Activated CD4-positive, alpha-beta T cell treated with anti-CD3 and anti-CD28 coated beads for 36 hours (primary cell): ENCODE results near the gene ESD. TPM values are rescaled to one million over a fixed set of nuclear protein-coding genes. Genes with fewer than 3 reads are reported as not detected.
A peak's percentile ranks its signal among the peaks of the same experiment; 100 is the strongest.
"Not testable (repeated sequence)": the region's sequence is repeated elsewhere in the genome, so short reads cannot be mapped to it uniquely, and the experiment has no call there.

Experiments used
- ATAC-seq: fragments of 200-7000 bp; cut with Tn5 transposase; one replicate; pipeline ENCODE4 v1.10.0; 2021; ENCODE audit warnings: mild to moderate bottlenecking, moderate library complexity
- CTCF ChIA-PET: fragments of 350-600 bp; sonication (Branson Sonifier 250); formaldehyde crosslinking; loops from one replicate; lab custom pipeline; 2021; ENCODE audit warnings: antibody characterized with exemption; lab: Charles Lee
- POLR2A ChIA-PET: fragments of 350-600 bp; sonication (Branson Sonifier 250); formaldehyde crosslinking; loops from one replicate; lab custom pipeline; 2021; ENCODE audit warnings: antibody characterized with exemption, inconsistent platforms; lab: Charles Lee
- DNase-seq: peaks from one replicate; pipeline ENCODE4 v3.0.0-alpha.2; 2020
- H3K27ac Mint-ChIP-seq: one replicate; pipeline ENCODE4 v1.8.0; 2021; ENCODE audit warnings: mixed read lengths
- H3K27me3 Mint-ChIP-seq: one replicate; pipeline ENCODE4 v1.8.0; 2021; ENCODE audit warnings: mixed read lengths
- H3K36me3 Mint-ChIP-seq: one replicate; pipeline ENCODE4 v1.8.0; 2021; ENCODE audit warnings: low read depth, mixed read lengths
- H3K4me1 Mint-ChIP-seq: one replicate; pipeline ENCODE4 v1.8.0; 2021; ENCODE audit warnings: mixed read lengths
- H3K4me3 Mint-ChIP-seq: one replicate; pipeline ENCODE4 v1.8.0; 2021; ENCODE audit warnings: mild to moderate bottlenecking, moderate library complexity, mixed read lengths
- H3K9me3 Mint-ChIP-seq: one replicate; pipeline ENCODE4 v1.8.0; 2021; ENCODE audit warnings: low read depth, mixed read lengths
- intact Hi-C, 2 experiments: fragments of 100-400 bp; cut with DNase I in 1 of 2; cut with micrococcal nuclease in 1 of 2; formaldehyde crosslinking; loops; one replicate each; pipeline versions ENCODE4 v1.14.2 to v1.15.1; 2022 to 2024; cut with DNase I, micrococcal nuclease
- total RNA-seq, 2 experiments: library from RNA; stranded (reverse); gene quantifications; one replicate each; pipeline ENCODE4 v1.2.3, GENCODE V29; 2021

The ESD gene
- total RNA-seq, 2 experiments from 2014 or later, result 150 to 162 TPM

- intact Hi-C loops, result no loop called here
- H3K9me3 Mint-ChIP-seq, result peaks cover 12% of the 10 kb centered on the region
- H3K4me1 Mint-ChIP-seq, result peaks cover 4% of the 10 kb centered on the region
- peaks cover 7% of the 10 kb centered on the region for H3K27me3 Mint-ChIP-seq
- no peak for ATAC-seq
- no peak overlapping the region for H3K27ac Mint-ChIP-seq
- POLR2A ChIA-PET, result no interaction called here
- no peak overlapping the region for H3K4me3 Mint-ChIP-seq
- no peak for DNase-seq
- CTCF ChIA-PET, result interaction anchor here (0.6 kb wide), 1 partner anchor 9 kb away, joined by 3 read pairs; no protein-coding TSS in a partner anchor
- peaks cover 9% of the 10 kb centered on the region for H3K36me3 Mint-ChIP-seq
These were observed 20.1 kb upstream of the ESD start for GRCh38 chr13:46817095-46817494.

DNA sequence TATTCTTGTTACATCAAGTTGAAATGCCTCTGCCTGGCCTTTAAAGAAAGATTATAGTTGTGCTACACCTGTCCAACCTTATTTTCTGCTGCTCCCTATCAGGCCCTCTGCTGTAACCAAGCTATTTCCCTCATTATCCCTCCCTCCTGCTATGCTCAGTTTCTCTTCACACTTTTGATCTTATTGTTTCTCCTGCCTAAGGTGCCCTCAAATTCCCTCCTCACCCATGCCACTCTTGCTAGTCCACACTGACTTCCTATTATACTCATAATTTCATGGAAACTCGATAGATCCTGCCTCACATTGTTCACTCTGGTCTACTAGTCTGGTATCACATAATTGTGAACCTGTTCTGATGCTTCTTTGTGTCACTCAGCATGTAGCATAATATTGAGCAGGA lies 19.4 kb upstream of the ESD start:
- no peak overlapping the region for H3K4me3 Mint-ChIP-seq
- intact Hi-C loops, result no loop called here
- H3K36me3 Mint-ChIP-seq, result peaks cover 10% of the 10 kb centered on the region
- ChIA-PET CTCF (interaction anchor here (1.0 kb wide), 1 partner anchor 12 kb away, joined by 3 read pairs; no protein-coding TSS in a partner anchor), POLR2A (no interaction called here)
- no peak for DNase-seq
- no peak overlapping the region for H3K27ac Mint-ChIP-seq
- ATAC-seq, result no peak
- H3K9me3 Mint-ChIP-seq, result peaks cover 14% of the 10 kb centered on the region
- H3K27me3 Mint-ChIP-seq, result peaks cover 9% of the 10 kb centered on the region
- H3K4me1 Mint-ChIP-seq, result peaks cover 5% of the 10 kb centered on the region

DNA sequence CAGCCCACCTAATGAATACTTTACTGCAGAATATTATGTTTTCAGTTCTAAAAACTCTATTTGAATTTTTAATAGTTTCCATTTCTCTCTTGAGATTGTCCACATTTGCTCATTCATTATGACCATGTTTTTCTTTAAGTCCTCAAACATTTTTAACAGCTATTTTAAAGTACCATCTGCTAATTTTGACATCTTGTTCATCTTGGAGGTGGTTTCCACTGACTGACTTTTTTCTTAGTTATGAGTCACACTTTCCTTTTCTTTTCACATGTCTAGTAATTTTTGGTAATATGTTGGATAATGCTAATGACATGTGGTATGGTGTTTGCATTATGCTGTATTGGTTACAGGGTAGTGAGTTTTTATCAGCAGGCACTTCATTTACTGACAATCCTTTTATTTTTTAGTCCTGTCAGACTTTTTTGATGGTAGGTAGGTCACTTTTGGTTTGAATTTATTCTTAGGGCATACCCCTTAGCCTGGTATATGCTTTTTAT lies 15.4 kb upstream of the ESD start:
- peaks cover 5% of the 10 kb centered on the region for H3K4me1 Mint-ChIP-seq
- ChIA-PET CTCF (interaction anchor here (1.3 kb wide), 1 partner anchor 11 kb away, joined by 6 read pairs; no protein-coding TSS in a partner anchor), POLR2A (no interaction called here)

DNA sequence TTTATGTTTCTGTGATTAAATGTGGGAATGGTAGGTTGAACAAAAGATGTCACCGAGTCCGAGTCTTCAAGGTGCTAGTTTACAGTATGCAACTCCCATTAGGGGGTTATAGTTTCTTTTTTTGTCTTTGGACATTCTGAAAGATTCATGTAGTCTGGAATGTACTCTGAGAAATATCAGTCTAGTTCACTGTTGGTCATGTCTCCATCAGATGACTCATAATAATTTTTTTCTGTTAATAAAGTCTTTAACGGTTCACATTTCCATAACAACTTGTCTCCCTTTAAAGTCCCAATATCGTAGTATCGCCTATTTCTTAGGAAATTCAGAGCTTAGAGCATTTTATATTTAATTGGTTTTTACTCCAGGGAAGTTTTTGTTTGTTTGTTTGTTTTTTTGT lies 13.5 kb upstream of the ESD start:
- Mint-ChIP-seq H3K27ac (no peak overlapping the region), H3K27me3 (peaks cover 15% of the 10 kb centered on the region), H3K9me3 (peaks cover 14% of the 10 kb centered on the region), H3K4me1 (peaks cover 5% of the 10 kb centered on the region), H3K36me3 (peaks cover 10% of the 10 kb centered on the region), H3K4me3 (no peak overlapping the region)
- ATAC-seq (no peak), DNase-seq (no peak)
- intact Hi-C loops, result no loop called here
- CTCF ChIA-PET, result interaction anchor here (1.0 kb wide), 1 partner anchor 152 kb away, joined by 4 read pairs; no protein-coding TSS in a partner anchor
- POLR2A ChIA-PET, result no interaction called here

More for the DNA sequence above, 15.4 kb upstream of the ESD start:
- H3K27me3 Mint-ChIP-seq, result peaks cover 15% of the 10 kb centered on the region
- peaks cover 10% of the 10 kb centered on the region for H3K36me3 Mint-ChIP-seq
- intact Hi-C loops, result no loop called here
- ATAC-seq (no peak), DNase-seq (no peak)
- H3K9me3 Mint-ChIP-seq, result peaks cover 14% of the 10 kb centered on the region
- no peak overlapping the region for H3K4me3 Mint-ChIP-seq
- no peak overlapping the region for H3K27ac Mint-ChIP-seq

DNA sequence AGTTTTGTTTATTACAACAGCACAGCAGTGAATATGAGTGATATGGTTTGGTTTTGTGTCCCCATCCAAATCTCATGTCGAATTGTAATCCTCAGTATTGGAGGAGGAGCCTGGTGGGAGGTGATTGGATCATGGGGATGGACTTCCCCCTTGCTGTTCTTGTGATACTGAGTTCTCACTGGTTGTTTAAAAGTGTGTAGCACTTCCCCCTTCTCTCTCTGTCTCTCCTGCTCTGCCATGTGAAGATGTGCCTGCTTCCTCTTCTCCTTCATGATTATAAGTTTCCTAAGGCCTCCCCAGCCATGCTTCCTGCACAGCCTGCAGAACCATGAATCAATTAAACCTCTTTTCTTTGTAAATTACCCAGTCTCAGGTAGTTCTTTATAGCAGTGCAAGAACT lies 8.0 kb upstream of the ESD start:
- H3K9me3 Mint-ChIP-seq, CTCF ChIA-PET, H3K4me1 Mint-ChIP-seq, H3K4me3 Mint-ChIP-seq, intact Hi-C loops, H3K36me3 Mint-ChIP-seq, POLR2A ChIA-PET, DNase-seq, ATAC-seq, H3K27ac Mint-ChIP-seq, H3K27me3 Mint-ChIP-seq: not testable (repeated sequence)

- peak; percentile 47 for ATAC-seq
- peaks cover 4% of the 10 kb centered on the region for H3K27me3 Mint-ChIP-seq
- no peaks in the 10 kb centered on the region for H3K4me1 Mint-ChIP-seq
- no peaks in the 10 kb centered on the region for H3K36me3 Mint-ChIP-seq
- POLR2A ChIA-PET, result no interaction called here
- H3K4me3 Mint-ChIP-seq, result no peak overlapping the region
- H3K9me3 Mint-ChIP-seq, result no peaks in the 10 kb centered on the region
- DNase-seq, result no peak
- CTCF ChIA-PET, result no interaction called here
- no peak overlapping the region for H3K27ac Mint-ChIP-seq
- intact Hi-C loops, result no loop called here
These were observed 7.4 kb upstream of the ESD start for GRCh38 chr13:46804391-46804815.

DNA sequence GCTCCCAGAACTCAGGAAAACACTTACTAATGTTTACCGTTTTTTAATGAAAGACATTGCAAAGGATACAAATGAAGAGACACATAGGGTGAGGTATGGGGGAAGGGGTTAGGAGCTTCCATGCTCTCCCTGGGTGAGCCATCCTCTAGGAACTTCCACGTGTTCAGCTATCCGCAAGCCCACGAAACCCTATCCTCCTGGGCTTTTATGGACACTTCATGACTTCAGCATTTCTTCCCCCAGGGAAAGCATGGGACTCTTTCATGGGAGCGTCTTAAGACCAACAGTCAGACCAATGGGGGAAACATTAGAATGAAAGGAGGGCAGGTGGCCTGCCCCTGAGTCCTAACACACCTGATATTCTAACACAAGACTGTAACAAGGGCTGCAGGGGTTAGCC lies 6.6 kb upstream of the ESD start:
- no peak for DNase-seq
- CTCF ChIA-PET, result no interaction called here
- intact Hi-C loops, result no loop called here
- H3K27me3 Mint-ChIP-seq, result peaks cover 4% of the 10 kb centered on the region
- no peaks in the 10 kb centered on the region for H3K4me1 Mint-ChIP-seq
- no peak overlapping the region for H3K4me3 Mint-ChIP-seq
- no peaks in the 10 kb centered on the region for H3K36me3 Mint-ChIP-seq
- POLR2A ChIA-PET, result no interaction called here
- H3K9me3 Mint-ChIP-seq, result no peaks in the 10 kb centered on the region
- H3K27ac Mint-ChIP-seq, result no peak overlapping the region
- ATAC-seq, result no peak

DNA sequence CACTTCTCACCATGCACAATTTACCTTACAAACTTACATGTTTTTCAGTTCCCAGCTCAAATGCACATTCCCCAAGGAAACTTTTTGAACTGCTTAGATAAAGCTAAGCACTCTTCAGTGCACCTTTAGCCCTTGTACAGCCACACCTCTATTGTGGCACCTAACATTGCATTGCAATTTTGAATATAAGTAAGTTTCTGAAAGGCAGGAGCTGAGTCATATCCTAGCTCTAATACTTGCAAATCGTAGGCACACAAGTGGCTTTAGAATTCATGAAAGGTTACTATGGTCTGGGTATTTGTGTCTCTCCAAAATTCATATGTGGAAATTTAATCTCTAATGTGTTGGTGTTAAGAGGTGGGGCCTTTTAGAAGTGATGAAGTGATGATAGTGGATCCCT lies 4.9 kb upstream of the ESD start:
- ChIA-PET POLR2A (no interaction called here), CTCF (interaction anchor here (1.9 kb wide), 1 partner anchor 10 kb away, joined by 6 read pairs; no protein-coding TSS in a partner anchor)

GRCh38 chr13:46799139-46799538 lies 2.2 kb upstream of the ESD start:
- CTCF ChIA-PET, result no interaction called here
- H3K9me3 Mint-ChIP-seq, result no peaks in the 10 kb centered on the region
- H3K36me3 Mint-ChIP-seq, result peaks cover 18% of the 10 kb centered on the region

More for the DNA sequence above, 4.9 kb upstream of the ESD start:
- H3K9me3 Mint-ChIP-seq, result no peaks in the 10 kb centered on the region
- intact Hi-C loops, result no loop called here
- peaks cover under 1% of the 10 kb centered on the region for H3K36me3 Mint-ChIP-seq
- H3K4me3 Mint-ChIP-seq, result no peak overlapping the region
- no peak for ATAC-seq
- DNase-seq, result no peak
- no peak overlapping the region for H3K27ac Mint-ChIP-seq
- H3K27me3 Mint-ChIP-seq, result no peaks in the 10 kb centered on the region
- H3K4me1 Mint-ChIP-seq, result peaks cover 9% of the 10 kb centered on the region

GRCh38 chr13:46797501-46798237 lies 708 bp upstream of the ESD start:
- no peaks in the 10 kb centered on the region for H3K27me3 Mint-ChIP-seq
- peak overlapping the region; percentile 98 for H3K4me3 Mint-ChIP-seq
- peaks cover 38% of the 10 kb centered on the region for H3K4me1 Mint-ChIP-seq
- ATAC-seq, result no peak
- peaks cover 26% of the 10 kb centered on the region for H3K36me3 Mint-ChIP-seq
- ChIA-PET POLR2A (no interaction called here), CTCF (interaction anchor here (0.7 to 1.0 kb wide), 2 partner anchors 97 to 204 kb away, joined by 3 to 4 read pairs; no protein-coding TSS in a partner anchor)
- DNase-seq, result no peak
- intact Hi-C loops, result loop anchor here in 1 of 2 experiments (1.0 to 10.0 kb wide), 5 partner anchors 244 to 1297 kb away; partner anchors contain the start of genes LCP1, LRCH1, MED4 and NUDT15
- H3K27ac Mint-ChIP-seq, result peak overlapping the region; percentile 98
- no peaks in the 10 kb centered on the region for H3K9me3 Mint-ChIP-seq

More at GRCh38 chr13:46799139-46799538, 2.2 kb upstream of the ESD start:
- no peak for DNase-seq
- H3K4me3 Mint-ChIP-seq, result no peak overlapping the region
- POLR2A ChIA-PET, result no interaction called here
- intact Hi-C loops, result loop anchor here in 1 of 2 experiments (10.0 kb wide), 1 partner anchor 614 kb away; the partner anchor contains the start of gene LCP1
- no peak overlapping the region for H3K27ac Mint-ChIP-seq
- ATAC-seq, result no peak
- H3K27me3 Mint-ChIP-seq, result no peaks in the 10 kb centered on the region
- H3K4me1 Mint-ChIP-seq, result peaks cover 28% of the 10 kb centered on the region

GRCh38 chr13:46796129-46796514 lies 839 bp downstream of the ESD start:
- Mint-ChIP-seq H3K36me3 (peaks cover 26% of the 10 kb centered on the region), H3K27me3 (no peaks in the 10 kb centered on the region), H3K4me1 (peaks cover 38% of the 10 kb centered on the region), H3K4me3 (peak overlapping the region; percentile 98), H3K9me3 (no peaks in the 10 kb centered on the region), H3K27ac (peak overlapping the region; percentile 98)
- ChIA-PET CTCF (interaction anchor here (0.6 to 0.7 kb wide), 2 partner anchors 167 to 341 kb away, joined by 3 read pairs; no protein-coding TSS in a partner anchor), POLR2A (no interaction called here)
- no peak for ATAC-seq
- intact Hi-C loops, result loop anchor here in 1 of 2 experiments (2.0 to 10.0 kb wide), 3 partner anchors 611 to 1299 kb away; partner anchors contain the start of genes LCP1, MED4 and NUDT15
- no peak for DNase-seq
